Endothelial cell of umbilical vein (primary cell): ENCODE results near the gene FBXL3.

Source experiments
- EZH2 ChIP-seq: IDR thresholded peaks from 2 replicates; pipeline ENCODE4 v1.6.1; 2012; ENCODE audit warnings: borderline replicate concordance, low read depth, mild to moderate bottlenecking, moderate library complexity, low read length, inconsistent platforms; ENCODE audit not compliant: severe bottlenecking
- GATA2 ChIP-seq: IDR thresholded peaks from 2 replicates; pipeline ENCODE4 v1.7.0; 2011; ENCODE audit warnings: low read depth, mild to moderate bottlenecking, moderate library complexity, mixed read lengths, low read length; ENCODE audit not compliant: insufficient read length, insufficient read depth
- MYC ChIP-seq: IDR thresholded peaks from one replicate; pipeline ENCODE4 v1.6.1; 2011; ENCODE audit warnings: mild to moderate bottlenecking, low read depth, low read length
- POLR2A ChIP-seq: IDR thresholded peaks from 2 replicates; pipeline ENCODE4 v1.6.1; 2012; ENCODE audit warnings: low read depth, mild to moderate bottlenecking, control low read depth, low read length
- POLR2AphosphoS5 ChIP-seq: IDR thresholded peaks from 2 replicates; pipeline ENCODE4 v1.6.1; 2012; ENCODE audit warnings: low read depth, mild to moderate bottlenecking, control low read depth, low read length, moderate library complexity; ENCODE audit not compliant: insufficient read depth
- TF ChIP-seq, protein P1 (sequence below), 2 donors: IDR thresholded peaks; 1 replicate in 1 of 2; 2 replicates in 1 of 2; pipeline ENCODE4 v1.5.1; 2011; ENCODE audit warnings: low read length in 2 of 2, mild to moderate bottlenecking in 2 of 2, moderate library complexity in 2 of 2, control low read depth in 1 of 2, inconsistent platforms in 1 of 2, low read depth in 1 of 2; ENCODE audit not compliant: insufficient read depth in 1 of 2; ENCODE audit errors: extremely low read depth in 1 of 2
- TF ChIP-seq, protein P2 (sequence below): IDR thresholded peaks from 2 replicates; pipeline ENCODE4 v1.6.1; 2011; ENCODE audit not compliant: insufficient read depth, insufficient read length

DNA sequence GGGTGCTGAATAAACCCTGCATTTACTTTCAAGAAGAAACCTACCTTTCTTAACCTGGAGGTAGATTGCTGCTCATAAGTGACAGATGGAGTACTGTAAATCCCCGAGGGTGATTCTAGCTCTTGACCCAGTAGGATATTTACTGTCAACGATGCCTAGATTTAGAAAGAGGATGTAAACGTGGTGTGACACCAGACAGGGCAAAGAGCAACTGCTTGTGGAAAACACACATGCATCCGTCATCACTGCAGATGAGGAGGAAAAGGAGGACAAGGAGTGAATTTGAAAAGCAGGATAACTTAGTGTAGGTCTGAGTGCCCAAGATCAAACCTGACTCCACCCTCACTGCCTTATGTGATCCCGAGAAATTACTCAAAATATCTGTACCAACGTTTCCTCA lies 44.9 kb downstream of the FBXL3 start:
- no peak for TF ChIP-seq EZH2
- no peak for TF ChIP-seq POLR2A
- TF ChIP-seq, protein P1, sequence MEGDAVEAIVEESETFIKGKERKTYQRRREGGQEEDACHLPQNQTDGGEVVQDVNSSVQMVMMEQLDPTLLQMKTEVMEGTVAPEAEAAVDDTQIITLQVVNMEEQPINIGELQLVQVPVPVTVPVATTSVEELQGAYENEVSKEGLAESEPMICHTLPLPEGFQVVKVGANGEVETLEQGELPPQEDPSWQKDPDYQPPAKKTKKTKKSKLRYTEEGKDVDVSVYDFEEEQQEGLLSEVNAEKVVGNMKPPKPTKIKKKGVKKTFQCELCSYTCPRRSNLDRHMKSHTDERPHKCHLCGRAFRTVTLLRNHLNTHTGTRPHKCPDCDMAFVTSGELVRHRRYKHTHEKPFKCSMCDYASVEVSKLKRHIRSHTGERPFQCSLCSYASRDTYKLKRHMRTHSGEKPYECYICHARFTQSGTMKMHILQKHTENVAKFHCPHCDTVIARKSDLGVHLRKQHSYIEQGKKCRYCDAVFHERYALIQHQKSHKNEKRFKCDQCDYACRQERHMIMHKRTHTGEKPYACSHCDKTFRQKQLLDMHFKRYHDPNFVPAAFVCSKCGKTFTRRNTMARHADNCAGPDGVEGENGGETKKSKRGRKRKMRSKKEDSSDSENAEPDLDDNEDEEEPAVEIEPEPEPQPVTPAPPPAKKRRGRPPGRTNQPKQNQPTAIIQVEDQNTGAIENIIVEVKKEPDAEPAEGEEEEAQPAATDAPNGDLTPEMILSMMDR (IDR thresholded peaks at IDR 0.05; ENCODE audit: extremely low read depth in 1 of 2, insufficient read depth in 1 of 2, low read depth in 1 of 2, low read length in 2 of 2) = no peak
- TF ChIP-seq POLR2AphosphoS5 = no peak
- TF ChIP-seq GATA2 = no peak
- TF ChIP-seq, protein P2, sequence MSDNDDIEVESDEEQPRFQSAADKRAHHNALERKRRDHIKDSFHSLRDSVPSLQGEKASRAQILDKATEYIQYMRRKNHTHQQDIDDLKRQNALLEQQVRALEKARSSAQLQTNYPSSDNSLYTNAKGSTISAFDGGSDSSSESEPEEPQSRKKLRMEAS = no peak
- TF ChIP-seq MYC = no peak
